Measurements from ENCODE around the gene NRXN3. TPM values are rescaled to one million over a fixed set of nuclear protein-coding genes. Genes with fewer than 3 reads are reported as not detected.
"Not testable (repeated sequence)": the region's sequence is repeated elsewhere in the genome, so short reads cannot be mapped to it uniquely, and the experiment has no call there.

The NRXN3 gene
- total RNA-seq, 2 donors from 2014 or later, result 1.6 to 1.9 TPM

- DNase-seq, result no peak
- intact Hi-C loops (cut with DNase I), result no loop called here
- no peak for ATAC-seq
These were observed 184.9 kb downstream of the NRXN3 start for GRCh38 chr14:78355109-78355508.

DNA sequence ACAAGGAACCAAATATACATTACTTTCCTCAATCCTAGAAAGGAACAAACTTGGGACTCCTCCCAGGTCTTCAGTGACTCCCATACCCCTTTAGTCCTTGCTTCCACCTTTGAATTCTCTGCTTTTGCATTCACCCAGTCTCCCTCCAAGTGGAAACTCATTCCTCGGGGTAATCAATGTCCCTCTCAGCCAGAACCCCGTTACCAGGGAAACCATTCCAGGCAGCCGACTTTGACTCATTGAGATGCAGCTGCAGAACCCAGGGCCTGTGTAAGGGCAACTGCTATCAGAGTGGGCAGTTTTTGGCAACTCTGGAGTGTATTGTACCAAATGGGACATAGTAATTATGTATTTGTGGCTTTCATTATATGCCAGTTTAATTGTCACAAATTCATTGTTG, 186.2 kb downstream of the NRXN3 start:
- ATAC-seq, result no peak
- intact Hi-C loops (cut with DNase I), result no loop called here
- no peak for DNase-seq

DNA sequence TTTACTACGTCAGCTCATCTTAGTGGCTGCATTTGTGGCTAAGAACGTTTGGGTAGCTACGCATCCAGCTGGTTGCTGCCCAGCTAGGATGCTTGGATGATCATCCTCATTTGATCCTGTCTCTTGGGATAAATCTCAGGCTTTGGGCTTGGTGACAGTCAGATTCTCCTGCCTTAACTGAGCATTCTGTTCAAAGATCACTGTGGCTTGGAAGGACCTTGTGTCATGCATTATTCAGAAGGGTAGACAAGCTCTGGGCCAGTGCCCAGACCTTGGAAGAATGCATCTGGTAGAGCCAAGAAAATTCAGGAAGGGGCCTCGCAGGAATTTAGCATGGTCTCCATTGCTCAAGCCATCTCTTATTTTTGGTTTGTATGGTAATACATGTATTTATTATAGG, 188.4 kb downstream of the NRXN3 start:
- intact Hi-C loops (cut with DNase I), result no loop called here
- no peak for DNase-seq
- ATAC-seq, result no peak

DNA sequence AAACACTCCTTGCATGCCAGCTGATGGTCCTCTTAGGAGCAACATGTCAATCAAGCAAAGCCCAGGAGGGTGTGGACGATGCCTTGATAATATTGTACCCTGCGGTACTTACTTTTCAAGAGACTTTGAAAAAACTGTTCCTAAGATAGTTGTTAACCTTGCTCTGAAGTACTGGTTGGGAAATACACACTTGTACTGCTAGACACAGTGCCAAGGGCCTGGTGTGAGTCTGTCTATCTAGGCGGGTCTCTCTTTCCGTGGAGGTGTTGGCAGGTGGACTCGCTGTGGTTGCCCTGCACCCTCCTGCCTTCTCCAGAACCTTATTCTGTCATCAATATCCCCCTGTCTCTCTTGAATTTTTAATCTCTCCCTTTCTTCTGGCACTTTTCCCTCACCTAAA, 189.4 kb downstream of the NRXN3 start:
- no peak for ATAC-seq
- no peak for DNase-seq
- intact Hi-C loops (cut with DNase I), result no loop called here

GRCh38 chr14:78363008-78363407, 192.8 kb downstream of the NRXN3 start:
- ATAC-seq, result no peak
- intact Hi-C loops (cut with DNase I), result no loop called here
- no peak for DNase-seq

GRCh38 chr14:78367355-78367754, 197.2 kb downstream of the NRXN3 start:
- DNase-seq, result no peak
- ATAC-seq, result no peak
- intact Hi-C loops (cut with DNase I), result no loop called here

DNA sequence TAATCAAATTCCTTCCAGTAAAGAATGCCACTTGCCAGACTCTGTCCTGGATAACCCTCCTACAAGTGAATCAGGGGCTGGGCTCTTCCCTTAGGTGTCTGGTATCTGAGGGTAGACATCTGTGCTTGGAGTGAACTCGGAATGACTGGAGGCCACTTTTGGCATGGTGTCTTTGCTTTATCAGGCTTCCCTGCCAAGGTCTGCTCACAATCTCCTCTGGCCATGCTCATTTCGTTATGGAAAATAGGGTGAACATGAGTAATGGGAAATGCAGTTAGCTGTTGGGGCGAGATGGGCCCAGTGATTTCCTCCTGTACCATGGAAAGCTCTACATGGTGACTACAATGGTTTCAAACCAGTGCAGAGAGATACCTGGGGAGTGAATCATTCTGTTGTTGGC, 212.9 kb downstream of the NRXN3 start:
- no peak for ATAC-seq
- no peak for DNase-seq
- intact Hi-C loops (cut with DNase I), result no loop called here

GRCh38 chr14:78398216-78398615, 228.0 kb downstream of the NRXN3 start:
- no peak for ATAC-seq
- intact Hi-C loops (cut with DNase I), result no loop called here
- DNase-seq, result no peak

GRCh38 chr14:78399316-78399889, 229.2 kb downstream of the NRXN3 start:
- no peak for ATAC-seq
- intact Hi-C loops (cut with DNase I), result no loop called here
- DNase-seq, result no peak

GRCh38 chr14:78401866-78402265, 231.7 kb downstream of the NRXN3 start:
- DNase-seq, result no peak
- intact Hi-C loops (cut with DNase I), result no loop called here
- ATAC-seq, result no peak

DNA sequence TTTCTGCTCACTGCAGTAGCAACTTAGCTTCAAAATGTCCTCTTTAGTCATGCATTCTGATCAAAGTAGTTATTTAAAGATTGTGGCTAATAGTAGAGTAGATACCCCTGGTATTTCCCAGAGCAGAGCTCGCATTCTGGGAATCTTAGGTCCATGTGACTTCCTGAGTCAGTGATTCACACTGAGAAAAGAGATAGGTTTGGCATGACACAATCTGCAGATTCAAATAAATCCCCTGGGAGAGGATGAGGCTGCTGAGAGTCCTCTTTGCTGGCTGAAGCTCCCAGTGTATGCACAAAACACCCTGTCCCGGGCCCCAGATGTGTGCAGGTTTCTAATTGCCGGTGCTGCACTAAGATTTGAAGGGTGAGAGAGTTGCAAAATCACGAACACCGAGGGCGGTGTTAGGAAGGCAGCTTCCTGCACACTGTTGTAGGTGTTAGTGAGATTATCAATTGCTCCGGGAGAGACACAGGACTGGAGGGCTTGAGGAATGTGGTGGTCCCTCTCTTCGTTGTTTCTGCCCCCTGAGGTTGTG, 233.2 kb downstream of the NRXN3 start:
- ATAC-seq (no peak), DNase-seq (no peak)
- intact Hi-C loops (cut with DNase I), result no loop called here

GRCh38 chr14:78405079-78405856, 235.1 kb downstream of the NRXN3 start:
- DNase-seq, result no peak
- intact Hi-C loops (cut with DNase I), result no loop called here
- ATAC-seq, result no peak

DNA sequence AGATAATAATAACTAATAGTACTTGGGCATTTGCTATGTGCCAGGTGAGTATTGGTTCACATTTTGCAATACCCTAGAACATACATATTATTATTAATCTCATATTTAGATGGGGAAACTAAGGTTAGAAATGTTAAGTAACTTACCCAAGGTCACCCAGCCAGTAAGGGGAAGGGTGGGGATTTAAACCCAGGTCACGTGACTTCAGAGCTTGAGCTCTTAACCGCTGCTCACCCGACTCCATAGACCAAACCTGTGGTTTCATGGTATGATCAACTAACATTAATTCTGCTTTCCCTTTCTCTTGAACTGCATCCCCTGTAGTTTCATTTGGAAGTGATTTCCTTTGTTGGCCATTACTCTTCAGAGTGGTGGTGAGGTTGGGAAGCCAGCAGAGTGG, 242.3 kb downstream of the NRXN3 start:
- ATAC-seq, result no peak
- no peak for DNase-seq
- intact Hi-C loops (cut with DNase I), result no loop called here

DNA sequence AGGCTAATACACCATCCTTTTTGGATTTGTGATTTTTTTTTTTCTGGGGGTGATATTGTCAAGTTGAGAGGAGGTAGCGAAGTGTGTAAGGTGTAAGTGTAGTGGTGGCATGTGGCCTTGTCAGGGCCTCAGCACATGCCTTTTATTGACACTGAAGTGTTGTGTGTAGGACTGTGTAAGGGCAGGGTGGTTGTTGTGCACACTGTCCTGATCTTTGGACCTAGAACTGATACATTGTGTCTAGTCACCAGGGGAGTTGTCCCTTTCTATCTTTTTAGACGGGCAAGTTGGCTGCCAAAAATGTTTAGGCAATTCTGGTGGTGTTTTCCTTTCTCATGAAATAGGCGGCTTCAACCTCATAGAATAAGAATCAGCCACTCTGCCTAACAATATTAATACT, 244.0 kb downstream of the NRXN3 start:
- DNase-seq (no peak), ATAC-seq (no peak)
- intact Hi-C loops (cut with DNase I), result no loop called here

DNA sequence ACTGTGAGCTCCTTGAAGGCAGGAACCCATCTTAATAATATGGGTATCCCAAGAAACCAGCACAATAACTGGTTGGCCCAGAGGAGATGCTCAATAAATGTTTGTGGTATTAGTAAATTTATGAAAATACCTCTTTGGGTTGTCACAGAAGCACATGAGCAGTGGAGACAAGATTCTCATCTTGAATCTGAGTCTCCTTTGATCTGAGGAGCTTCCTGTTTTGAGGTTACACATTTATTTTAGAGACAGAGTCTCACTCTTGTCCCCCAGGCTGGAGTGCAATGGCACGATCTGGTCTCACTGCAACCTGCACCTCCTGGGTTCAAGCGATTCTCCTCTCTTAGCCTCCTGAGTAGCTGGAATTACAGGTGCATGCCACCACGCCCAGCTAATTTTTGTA, 247.4 kb downstream of the NRXN3 start:
- ATAC-seq, result no peak
- intact Hi-C loops (cut with DNase I), result no loop called here
- DNase-seq, result no peak

GRCh38 chr14:78424311-78424710, 254.1 kb downstream of the NRXN3 start:
- DNase-seq, result no peak
- ATAC-seq, result no peak
- intact Hi-C loops (cut with DNase I), result no loop called here

GRCh38 chr14:78425330-78425729, 255.2 kb downstream of the NRXN3 start:
- intact Hi-C loops (cut with DNase I), result no loop called here
- no peak for ATAC-seq
- no peak for DNase-seq

DNA sequence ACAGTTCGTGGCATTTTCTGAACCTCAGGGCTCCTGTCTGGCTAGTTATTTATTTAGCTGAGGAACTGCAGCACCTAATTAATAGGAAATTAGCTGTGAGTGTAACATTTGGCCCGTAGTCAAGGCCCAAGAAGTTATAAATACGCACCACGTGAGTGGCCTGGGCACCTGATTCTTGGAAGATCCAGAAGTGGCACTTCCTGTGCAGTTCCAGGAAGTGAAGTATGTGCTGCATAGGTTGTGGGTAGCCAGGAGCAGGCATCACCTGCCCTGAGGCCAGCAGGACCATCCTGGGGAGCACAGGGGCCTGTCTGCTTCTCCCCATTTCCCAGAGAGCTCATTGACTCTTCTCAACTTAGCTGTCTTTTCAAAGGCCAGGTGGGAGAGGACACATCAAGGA, 255.6 kb downstream of the NRXN3 start:
- no peak for ATAC-seq
- intact Hi-C loops (cut with DNase I), result no loop called here

GRCh38 chr14:78432046-78432445, 261.9 kb downstream of the NRXN3 start:
- intact Hi-C loops (cut with DNase I), result no loop called here
- DNase-seq (no peak), ATAC-seq (no peak)

More for the DNA sequence above, 255.6 kb downstream of the NRXN3 start:
- no peak for DNase-seq

DNA sequence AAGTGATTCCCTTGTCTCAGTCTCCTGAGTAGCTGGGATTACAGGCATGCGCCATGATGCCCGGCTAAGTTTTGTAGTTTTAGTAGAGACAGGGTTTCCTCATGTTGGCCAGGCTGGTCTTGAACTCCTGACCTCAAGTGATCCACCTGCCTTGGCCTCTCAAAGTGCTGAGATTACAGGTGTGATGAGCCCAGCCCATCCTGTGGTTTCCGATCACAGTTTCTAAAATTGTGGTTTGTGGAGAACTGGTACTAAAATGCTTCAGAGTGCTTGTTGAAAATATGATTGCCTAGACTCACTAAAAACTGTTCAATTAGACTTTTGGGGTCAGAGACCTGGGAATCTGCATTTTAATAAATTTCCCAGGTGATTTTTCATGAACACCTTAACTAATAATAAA, 267.3 kb downstream of the NRXN3 start:
- intact Hi-C loops (cut with DNase I); ATAC-seq; DNase-seq: not testable (repeated sequence)

DNA sequence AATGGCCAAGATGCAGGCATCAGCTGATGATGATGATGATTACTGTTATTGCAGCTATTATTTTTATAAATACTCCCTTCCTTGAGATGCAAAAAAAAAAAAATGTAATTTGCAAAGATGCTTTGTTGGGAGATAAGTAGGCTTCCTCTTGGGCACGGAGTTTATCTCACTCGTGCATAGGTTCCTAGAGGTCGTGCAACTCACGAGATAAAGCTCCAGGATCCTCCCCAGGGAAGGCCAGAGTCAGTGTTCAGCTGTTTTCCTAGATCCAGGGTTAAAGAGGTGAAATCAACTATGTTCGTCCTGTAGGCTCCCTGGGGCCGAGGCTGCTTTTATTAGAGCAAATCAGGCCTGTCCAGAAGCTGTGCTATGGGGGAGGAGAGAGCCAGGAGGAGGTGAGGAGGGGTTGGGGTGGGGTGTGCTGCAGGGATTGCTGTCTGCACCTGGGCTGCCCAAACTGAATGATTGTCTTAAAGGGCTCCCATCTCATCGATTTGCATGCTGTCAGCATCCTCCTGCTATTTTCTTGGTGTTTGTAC, 270.3 kb downstream of the NRXN3 start:
- intact Hi-C loops (cut with DNase I), result no loop called here
- DNase-seq, result no peak
- ATAC-seq, result no peak
